Measurements from ENCODE around the gene ZNF219.
A peak's percentile ranks its signal among the peaks of the same experiment; 100 is the strongest.

Gene ZNF219

DNA sequence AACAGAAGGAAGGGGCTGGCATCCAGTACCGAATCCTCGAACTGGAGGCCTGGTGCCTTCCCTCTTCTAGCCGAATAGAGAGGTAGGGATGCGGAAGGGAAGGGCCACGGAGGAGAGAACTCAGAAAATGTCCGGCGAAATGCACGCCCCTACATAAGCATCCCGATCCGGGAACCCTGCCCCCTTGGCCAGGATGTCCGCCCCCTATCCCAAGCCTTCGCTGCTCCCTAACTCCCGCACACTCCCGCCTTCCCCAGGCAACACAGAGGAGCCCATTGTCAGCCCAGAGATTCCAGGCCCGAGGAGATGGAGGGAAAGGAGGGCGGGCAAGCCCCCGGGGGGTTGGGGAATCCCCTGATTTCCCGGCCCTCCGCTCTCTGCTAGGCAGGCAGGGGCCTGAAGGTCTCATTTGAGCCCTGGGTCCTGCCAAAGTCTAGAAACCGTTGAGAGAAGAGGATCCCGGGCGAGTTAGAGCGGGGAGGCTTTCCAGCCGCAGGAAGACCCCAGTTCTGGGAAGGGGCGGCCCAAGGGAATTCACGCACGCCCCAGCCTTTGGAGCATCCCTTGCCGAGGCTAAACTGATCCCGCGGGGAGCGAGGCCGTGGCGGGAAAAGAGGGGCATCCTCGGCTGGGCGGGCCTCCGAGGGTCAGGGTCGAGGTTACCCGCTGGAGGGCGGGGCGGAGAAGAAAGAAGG lies 28.9 kb downstream of the ZNF219 start:
- DNase-seq (ENCODE audit: low spot score), result peak; percentile 56

DNA sequence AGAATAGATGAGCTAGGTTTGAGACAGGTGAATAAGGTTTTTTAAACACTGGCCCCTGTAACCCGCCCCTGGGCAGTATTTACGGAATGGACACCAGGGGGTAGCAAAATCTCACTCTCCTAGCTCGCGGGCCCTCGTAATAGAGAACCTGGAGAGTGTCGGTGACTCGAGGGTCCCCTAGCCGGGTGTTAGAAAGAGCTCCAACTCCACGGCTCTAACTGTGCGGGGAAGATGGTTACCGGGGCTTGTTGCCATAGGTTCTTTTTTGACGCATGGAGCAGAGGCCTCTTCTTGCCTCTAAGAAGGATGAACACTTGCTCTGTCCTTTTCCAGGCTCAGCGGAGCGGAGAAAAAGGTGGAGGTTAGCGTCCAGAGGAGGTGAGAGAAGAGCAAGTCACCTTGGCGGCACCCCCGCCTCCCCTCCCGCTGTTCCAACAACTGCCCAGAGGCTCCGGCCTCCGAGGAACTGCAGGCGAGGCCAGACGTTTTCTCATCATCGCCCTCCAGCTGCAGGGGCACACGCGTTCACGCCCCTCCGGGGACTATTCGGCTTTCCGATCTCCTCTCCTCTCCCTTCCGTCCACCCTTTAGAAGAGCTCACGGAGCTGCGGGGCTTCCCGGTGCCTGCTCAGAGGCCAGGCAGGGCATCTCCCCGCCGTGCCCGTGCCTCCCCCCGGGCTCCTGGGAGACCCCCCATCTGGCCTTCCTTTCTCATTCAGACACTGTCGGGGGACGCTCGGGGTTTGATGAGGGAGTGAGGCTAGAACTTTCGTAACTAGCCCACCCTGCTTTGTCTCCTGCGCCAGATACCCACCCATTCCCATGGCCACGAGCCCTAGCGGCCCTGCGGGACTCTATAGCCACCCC lies 29.7 kb downstream of the ZNF219 start:
- peak; percentile 78 for DNase-seq (ENCODE audit: low spot score)

DNA sequence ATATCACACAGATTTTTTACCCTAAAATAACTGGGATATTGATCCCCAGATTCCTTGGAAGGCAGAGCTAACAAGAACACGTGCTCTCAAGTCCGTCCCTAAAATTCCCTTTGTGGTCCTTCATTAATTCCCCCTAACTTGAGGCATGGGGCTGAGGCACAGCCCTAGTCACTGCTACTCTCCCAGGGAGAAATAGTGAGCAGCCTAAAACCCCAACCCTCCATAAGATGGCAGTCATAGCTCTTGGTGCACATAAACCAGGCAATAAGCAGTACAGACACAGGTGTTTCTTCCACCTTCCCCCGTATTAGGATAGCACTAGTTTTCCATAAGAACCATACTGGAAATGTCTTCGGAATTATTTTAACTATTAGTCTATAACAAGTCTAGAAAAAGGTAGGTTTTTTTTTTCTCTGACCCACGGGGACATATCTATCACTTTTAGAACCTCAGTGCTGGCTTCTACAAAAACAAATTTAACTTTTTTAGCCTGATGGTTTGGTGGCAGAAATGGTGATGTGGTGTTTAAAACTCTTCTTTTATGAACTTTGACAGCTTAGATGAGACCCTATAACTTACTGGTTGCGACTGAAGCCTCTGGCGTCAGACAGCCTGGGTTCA lies 31.5 kb downstream of the ZNF219 start:
- DNase-seq (ENCODE audit: low spot score), result peak; percentile 57

DNA sequence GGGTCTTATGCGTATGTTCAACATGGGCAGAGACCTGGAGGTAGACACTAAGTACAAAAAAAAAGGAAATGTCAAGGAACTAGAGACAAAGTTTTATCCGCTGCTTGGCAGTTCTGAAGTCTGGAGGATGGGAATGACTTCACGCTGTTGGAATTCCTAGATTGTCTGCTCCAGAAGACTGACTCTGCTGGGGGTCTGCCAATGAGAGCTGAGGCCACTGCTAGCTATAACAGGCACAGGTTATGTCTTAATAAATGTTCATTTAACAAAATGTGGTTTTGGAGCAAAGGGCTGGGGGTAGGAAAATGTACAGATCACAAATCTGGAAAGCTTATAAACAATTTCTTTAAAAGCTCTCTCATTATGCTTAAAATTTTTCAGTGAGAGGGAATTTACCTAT lies 35.0 kb downstream of the ZNF219 start:
- DNase-seq (ENCODE audit: low spot score), result no peak

DNA sequence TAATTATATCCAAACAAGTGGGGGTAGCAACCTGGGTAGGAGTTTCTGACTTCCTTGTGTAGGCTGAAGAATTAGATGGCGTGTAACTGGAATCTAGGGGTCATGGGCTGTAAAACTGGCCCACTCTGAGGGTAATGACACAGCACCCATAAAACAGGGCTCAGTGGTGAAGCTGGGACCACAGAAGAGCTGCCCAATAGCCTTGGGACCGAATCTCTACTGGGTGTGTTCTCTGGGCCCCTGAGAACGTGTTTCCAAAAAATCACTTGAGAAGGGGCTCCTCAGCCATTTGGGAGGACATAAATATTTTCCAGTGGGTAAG lies 37.1 kb downstream of the ZNF219 start:
- DNase-seq (ENCODE audit: low spot score), result no peak

DNA sequence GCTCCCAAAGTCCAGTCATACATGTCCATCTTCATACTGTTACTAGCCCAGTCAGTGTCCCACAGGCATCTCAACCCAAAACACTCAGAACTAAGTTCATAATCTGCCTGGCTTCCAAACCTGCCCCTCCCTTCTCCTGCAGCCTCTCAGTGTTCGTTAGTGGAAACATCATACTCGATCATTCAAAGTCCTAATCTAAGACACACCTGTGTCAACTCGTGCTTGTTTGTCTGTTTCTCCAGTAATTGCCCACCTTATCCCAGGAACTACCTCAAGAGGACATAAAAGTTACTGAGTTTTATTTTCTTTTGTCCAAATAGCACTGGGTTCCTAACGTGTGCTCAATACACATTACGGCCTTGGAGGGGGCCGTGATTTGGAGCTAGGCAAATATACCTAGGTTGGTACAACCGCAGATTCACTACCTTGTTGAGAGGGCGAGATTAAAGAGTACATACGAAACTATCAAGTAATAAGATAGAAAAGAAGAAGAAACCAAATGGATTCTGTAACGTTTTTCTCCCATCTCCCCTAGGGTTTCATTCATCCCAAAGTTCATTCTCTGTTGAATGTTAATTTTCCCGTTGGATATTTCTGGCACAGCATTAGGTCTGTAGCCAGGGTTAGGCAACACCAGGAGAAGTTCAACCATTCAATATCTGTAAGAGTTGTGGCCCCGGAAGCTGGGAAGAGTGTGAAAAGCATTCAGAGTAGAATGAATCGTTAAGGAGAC lies 37.7 kb downstream of the ZNF219 start:
- no peak for DNase-seq (ENCODE audit: low spot score)

DNA sequence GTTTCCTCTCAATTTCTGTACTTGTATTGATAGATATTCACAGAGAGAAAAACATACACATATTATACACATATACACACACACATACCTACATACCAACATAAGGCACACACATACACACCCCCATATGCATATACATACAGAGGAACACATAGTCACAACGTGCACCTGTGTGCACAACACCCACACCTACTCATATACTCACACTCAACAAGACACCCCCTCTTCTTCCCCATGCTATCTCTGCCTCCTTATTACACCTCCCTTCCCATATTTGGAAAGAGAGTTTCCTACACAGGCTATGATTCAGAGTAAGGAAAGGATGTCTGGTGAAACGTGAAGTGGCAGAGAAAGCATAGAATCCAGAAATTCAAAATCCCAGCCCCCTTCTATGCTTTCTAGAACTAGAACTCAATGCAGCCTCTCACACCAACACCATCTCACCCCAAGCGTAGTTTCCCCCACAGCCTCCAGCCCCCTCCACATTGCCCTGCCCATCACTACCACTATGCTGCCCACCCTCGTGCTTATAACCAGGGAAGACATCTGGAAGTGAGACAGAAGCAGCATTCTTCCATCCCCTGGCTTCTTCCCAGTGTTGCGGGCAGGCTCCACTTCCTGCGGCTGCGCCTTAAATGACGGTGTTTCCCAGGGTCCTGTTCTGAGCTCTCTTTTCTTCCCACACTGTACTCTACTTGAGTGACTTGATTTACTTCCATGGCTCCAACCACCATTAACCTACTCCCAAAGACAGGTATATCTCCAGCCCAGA lies 38.4 kb downstream of the ZNF219 start:
- no peak for DNase-seq (ENCODE audit: low spot score)

DNA sequence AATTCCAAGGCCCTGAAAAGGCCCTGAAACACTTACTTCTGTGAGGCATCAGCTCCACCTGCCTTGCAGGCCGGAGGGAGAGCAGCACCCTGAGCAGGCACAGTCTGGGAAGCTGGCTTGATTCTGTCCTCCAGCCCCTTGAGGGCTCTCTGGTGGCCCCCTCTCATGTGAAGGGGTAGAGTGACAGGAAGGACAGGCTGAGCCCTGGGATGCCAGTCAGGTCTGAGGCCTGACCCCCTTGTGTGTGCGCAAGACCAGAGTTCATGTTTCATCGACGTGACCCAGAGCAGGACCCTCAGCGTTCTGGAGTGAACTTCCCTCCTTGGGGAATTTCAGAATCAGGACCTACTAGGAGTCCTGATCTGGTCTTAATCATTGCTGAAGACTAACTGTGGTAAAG lies 39.6 kb downstream of the ZNF219 start:
- DNase-seq (ENCODE audit: low spot score), result no peak

DNA sequence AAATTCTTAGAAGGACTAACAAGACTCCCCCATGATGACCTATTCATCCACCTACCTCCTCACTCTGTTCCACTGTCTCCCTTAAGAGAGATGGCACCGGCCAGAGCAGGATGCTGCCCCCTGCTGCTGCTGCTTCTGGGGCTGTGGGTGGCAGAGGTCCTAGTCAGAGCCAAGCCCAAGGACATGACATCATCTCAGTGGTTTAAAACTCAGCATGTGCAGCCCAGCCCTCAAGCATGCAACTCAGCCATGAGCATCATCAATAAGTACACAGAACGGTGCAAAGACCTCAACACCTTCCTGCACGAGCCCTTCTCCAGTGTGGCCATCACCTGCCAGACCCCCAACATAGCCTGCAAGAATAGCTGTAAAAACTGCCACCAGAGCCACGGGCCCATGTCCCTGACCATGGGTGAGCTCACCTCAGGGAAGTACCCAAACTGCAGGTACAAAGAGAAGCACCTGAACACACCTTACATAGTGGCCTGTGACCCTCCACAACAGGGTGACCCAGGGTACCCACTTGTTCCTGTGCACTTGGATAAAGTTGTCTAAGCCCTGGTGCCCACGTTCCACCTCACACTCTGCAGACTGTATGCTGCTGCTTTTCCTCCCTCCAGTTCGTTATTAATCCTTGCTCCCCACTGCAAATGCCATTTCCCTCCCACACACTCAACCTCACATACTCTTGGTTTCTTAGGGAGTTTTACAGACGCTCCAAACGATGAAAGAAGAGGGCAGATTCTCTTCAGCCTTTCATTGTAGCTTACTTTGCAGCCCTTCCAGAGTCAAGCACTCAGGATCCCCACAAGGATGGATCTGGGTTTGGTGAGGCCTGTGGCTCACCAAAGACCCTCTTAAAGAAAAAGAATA lies 40.4 kb downstream of the ZNF219 start, which contains the start of gene RNASE8:
Gene RNASE8 (plus strand): TSS at position 20 of the 873 bp plus-strand sequence. CDS start 71 bp downstream, at position 91.
- no peak for DNase-seq (ENCODE audit: low spot score)

DNA sequence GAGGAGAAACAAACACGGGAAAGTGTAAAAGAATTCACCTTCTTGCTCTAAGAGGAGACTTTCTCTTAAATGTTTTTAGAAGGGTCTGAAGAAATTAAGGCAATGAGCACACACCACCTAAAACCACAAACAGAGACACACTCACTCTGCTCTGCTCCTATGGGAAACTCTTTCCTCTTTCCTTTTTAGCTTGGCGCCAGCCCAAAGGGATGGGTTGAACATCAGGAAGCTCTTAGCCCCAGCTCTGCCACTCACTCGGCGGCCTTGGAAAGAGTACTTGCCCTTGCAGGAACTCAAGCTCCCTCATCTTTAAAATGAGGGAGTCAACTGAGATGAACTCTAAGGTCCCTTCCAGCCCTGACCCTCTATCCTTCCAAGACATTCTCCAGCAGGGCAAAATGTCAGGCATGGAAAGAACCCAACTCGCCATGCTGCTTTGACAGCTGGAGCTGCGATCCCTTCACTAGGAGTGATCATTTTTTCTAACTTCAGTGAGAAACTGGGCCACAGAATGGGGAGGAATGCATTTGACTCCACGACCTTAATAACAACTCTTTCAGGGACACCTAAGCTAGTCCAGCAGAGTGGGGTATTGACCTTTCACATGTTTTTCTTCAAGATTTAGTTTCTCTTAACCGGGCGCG lies 41.8 kb downstream of the ZNF219 start:
- no peak for DNase-seq (ENCODE audit: low spot score)

DNA sequence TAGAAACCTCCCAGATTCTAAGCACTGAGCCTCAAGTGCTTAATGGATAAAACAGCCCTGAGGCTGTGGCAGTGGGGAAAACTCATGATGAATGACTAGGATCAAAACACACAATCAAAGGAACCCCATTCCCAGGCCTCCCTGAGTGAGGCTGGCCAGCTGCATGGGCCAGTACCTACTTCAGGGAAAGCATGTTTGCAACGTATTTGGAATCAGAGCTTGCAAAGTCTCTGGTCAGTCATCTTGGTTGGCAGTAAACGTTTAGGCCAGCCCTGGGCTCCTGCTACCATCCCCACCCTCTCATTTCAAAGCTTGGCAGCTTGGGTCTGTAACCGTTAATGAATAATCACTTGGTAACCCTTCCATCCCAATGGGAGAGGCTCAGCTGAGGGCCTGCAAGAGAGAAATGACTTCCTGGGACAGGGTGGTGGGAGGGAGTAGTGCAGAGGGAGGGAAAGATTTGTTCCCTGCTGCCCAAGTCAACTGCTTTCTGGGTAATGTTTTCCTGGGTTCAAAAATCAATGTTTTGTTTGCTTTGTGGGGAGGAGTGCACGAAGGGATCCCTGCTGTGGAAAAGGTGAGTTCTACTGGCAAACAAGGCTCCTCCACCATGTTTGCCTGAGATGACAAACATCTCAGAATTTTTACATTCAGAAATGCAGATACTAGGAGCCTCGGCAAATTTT lies 42.9 kb downstream of the ZNF219 start:
- peak; percentile 41 for DNase-seq (ENCODE audit: low spot score)

DNA sequence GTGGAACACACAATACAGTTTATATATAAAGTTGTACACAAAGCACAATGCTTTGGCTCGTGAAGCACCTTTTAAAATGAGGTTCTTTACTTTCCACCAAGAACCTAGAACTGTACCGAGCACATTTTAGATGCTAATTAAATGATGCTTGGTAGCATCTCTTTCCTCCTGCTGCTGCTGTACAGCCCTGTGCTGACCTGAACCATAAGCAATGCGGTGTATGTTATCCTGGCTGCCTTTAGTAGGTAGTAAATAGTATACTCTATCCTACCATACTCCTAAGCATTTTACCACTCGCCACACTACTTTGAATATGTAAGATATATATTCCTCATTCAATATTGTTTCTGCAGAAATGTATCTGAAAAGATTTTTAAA lies 43.7 kb downstream of the ZNF219 start:
- no peak for DNase-seq (ENCODE audit: low spot score)

DNA sequence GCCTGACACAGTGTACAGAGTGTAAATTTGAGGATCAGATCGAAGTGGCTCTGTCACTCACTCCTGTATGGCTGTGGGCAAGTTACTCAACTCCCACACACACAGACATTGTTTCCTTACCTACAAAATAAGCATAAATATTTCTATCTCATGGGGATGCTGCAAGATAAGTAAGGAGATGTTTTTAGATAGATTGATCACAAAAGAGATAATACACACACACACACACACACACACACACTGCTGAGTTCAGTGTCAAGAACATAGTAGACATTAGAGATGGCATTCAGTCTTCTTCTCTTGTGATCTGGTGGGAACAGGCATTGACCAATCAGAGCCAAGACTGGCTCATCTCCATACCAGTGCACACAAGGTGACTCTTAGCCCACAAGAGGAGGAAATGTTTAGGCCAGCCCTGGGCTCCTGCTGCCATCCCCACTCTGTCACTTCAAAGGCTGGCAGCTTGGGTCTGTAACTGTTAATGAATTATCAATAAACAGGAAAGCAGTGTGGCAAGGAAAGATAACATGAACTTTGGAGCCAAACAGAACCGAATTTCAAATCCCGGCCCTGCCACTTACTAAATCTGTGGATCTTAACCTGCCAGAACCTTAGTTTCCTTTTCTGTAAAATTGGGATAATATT lies 44.2 kb downstream of the ZNF219 start:
- no peak for DNase-seq (ENCODE audit: low spot score)

DNA sequence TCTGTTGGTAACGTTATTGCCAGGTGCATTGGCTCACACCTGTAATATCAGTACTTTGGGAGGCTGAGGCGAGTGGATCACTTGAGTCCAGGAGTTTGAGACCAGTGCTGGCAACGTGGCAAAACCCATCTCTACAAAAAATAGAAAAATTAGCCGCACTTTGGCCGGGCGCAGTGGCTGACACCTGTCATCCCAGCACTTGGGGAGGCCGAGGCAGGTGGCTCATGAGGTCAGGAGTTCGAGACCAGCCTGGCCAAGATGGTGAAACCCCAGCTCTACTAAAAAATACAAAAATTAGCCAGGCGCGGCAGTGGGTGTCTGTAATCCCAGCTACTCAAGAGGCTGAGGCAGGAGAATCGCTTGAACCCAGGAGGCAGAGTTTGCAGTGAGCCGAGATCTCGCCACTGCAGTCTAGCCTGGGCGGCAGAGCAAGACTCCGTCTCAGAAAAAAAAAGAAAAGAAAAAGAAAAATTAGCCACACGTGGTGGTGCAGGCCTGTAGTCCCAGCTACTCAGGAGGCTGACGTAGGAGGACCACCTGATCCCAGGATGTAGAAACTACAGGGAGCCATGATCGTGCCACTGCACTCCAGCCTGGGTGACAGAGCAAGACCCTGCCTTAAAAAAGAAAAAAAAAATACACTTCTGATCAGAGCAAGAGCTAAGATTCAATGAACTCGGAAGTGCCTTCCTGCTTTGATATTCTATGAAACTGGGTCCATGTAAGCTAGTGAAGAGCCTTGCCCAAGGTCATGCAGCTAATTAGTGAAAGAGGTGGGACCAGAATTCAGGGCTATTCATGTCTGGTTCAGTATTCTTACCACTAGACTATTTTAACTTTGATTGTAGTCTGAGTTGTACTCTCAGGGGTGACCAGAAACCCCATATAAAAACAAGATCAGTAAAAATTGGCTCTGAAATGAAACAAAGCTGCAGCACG lies 45.0 kb downstream of the ZNF219 start:
- DNase-seq (ENCODE audit: low spot score), result no peak

DNA sequence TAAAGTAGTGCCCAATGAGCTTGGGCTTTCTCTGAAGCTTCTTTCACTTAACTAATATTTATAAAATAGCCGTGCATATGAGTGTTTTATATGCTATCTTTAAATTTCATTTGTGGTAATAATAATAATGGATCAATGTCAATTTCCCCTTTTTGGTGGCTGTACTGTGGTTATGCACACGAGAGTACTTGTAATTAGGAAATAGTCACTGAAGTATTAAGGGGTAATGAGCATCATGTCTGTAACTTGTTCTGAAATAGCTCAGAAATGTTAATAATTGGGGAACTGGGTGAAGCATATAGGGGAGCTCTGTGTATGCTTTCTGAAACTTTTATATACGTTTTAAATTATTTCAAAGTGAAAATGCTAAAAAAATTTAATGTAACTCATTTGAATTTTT lies 47.9 kb downstream of the ZNF219 start:
- no peak for DNase-seq (ENCODE audit: low spot score)

DNA sequence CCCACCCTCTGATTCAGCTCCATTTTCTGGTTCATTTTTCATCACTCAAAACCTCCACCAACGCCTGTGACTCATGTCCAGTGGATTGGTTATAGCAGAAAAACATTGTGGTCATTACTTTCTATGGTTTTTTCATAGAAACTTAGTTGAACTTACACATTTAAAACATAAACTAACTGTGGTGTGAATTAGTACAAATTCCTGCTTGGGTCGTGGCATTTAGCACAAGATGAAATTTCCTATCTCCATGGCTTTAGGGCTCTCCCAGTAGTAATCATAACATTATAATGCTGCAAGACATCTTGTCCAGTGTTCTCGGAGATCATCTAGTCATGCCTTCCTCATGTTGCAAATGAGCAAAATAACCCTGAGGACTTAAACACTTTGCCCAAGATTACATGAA lies 49.2 kb downstream of the ZNF219 start:
- no peak for DNase-seq (ENCODE audit: low spot score)

DNA sequence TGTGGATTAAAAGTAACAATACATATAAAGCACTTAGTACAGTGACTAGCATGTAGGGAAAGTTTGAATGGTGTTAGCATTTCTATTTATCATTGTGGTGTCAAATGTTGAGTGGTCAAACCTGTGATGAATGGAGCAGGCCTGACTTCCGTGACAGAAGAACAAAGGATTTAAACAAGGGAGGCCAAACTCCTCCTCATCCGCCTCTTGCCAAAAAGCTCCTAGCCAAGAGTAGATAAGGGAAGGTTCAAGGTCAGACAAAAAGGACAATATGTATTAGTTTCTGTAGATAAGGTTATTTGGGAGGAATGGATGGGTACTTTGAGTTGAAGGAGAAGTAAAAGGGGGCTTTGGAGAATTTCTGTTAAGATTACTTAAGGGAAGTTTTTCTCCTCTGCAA lies 49.8 kb downstream of the ZNF219 start:
- DNase-seq (ENCODE audit: low spot score), result no peak

DNA sequence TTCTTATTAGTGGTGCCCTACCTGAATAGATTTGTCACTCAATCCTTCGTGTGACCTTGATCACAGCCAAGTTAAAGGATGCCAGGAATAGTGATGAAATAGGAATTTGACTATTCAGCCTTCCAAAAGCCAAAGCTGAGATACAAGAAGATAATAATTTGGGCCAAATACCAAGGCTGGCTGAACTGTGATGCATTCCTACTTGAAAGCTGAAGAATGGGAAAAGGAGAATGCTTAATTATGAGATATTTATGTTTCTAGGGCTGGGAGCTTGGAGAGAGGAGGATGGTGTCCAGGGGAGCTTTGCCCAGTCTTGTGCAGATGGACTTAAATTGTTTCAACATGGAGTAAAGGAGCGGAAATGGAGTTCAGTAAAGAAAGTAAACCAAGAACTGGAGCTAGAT lies 51.1 kb downstream of the ZNF219 start:
- DNase-seq (ENCODE audit: low spot score), result no peak
